Right forelimb (tissue), 1 donor: ENCODE data around the gene GDAP1L1.

Experiments
- DNase-seq: peaks from one replicate; pipeline ENCODE4 v3.0.0-alpha.2; 2018

The GDAP1L1 gene

DNA sequence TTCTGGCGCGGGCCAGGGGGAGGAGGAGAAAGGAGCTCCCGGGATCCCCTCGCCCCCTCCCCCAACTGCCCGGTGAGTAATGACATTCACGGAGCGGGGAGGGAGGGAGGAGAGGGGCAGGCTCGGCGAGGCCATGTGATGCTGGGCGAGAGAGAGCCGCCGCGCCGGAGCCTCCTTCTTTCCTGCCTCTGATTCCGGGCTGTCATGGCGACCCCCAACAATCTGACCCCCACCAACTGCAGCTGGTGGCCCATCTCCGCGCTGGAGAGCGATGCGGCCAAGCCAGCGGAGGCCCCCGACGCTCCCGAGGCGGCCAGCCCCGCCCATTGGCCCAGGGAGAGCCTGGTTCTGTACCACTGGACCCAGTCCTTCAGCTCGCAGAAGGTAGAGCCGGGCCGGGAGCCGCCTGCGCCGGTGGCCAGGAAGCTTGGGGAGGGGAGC, at the start of gene GDAP1L1:
Gene GDAP1L1, plus strand, starts transcription at position 178 of the 441 bp plus-strand sequence. Its CDS starts 27 bp downstream, at position 205.
- DNase-seq, result no peak

DNA sequence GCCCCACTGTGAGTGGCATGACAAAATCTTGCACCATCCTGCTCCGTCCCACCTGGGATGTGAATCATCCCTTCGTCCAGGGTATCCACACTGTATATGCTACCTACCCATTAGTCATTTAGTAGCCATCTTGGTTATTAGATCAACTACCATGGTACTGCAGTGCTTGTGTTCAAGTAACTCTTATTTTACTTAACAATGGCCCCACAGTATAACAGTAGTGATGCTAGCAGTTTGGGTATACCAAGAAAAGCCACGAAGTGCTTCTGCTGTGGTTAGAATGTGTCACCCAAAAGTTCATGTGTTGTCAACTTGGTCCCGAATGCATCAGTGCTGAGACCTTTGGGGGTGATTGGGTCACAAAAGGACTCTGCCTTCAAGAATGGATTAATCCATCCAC, 48.2 kb upstream of the GDAP1L1 start:
- no peak for DNase-seq

DNA sequence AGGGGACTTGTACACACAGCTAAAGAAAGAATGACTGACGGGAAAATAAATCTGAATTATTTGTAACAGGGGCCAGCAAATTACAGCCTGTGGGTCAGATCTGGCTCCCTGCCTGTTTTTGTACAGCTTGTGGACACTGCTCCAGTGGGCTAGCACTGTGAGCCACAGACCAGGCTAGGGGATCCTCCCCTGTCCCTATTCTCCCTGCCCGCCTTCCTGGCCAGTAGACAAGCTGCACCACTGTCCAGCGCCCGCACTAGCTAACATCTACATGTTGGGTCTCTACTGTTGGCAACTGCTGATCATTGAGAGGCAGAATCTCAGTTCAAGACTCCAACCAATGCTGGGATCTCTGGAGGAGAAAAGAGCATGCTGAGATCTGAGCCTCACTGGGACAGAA, 47.2 kb upstream of the GDAP1L1 start:
- no peak for DNase-seq

GRCh38 chr20:44200371-44200770, 46.7 kb upstream of the GDAP1L1 start:
- no peak for DNase-seq

- no peak for DNase-seq
Observed at GRCh38 chr20:44200983-44201382, 46.1 kb upstream of the GDAP1L1 start.

- no peak for DNase-seq
Observed at GRCh38 chr20:44203161-44203560, 43.9 kb upstream of the GDAP1L1 start.

- DNase-seq, result no peak
Observed at GRCh38 chr20:44204156-44204831, 42.8 kb upstream of the GDAP1L1 start.

DNA sequence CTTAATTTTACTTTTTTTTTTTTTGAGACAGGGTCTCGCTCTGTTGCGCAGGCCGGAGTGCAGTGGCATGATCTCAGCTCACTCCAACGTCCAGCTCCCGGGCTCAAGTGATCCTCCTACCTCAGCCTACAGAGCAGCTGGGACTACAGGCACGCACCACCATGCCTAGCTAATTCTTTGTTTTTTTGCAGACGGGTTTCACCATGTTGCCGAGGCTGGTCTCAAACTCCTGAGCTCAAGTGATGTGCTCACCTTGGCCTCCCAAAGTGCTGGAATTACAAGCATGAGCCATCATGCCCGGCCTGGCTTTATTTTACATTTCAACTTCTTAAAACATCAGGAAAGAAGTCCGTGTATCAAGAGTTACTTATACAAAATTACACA, 42.3 kb upstream of the GDAP1L1 start:
- DNase-seq, result no peak

DNA sequence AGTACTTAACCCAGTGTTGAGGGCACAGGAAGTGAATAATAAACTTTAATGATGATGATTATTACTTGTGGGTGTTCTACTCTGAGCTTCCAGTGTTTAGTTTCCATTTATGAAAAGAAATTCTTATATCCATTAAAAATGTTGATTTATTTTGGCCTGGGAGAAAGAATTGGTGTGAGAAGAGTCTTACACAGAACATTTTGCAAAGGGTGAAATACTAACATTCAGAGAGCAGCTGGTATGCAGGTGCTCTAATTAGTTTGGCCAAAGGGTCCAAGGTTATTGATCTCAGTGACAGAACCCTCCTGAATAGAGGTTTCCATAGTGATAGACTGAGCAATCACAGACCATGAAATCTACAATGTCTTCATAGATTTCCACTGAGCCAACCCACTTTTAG, 41.0 kb upstream of the GDAP1L1 start:
- DNase-seq, result no peak

DNA sequence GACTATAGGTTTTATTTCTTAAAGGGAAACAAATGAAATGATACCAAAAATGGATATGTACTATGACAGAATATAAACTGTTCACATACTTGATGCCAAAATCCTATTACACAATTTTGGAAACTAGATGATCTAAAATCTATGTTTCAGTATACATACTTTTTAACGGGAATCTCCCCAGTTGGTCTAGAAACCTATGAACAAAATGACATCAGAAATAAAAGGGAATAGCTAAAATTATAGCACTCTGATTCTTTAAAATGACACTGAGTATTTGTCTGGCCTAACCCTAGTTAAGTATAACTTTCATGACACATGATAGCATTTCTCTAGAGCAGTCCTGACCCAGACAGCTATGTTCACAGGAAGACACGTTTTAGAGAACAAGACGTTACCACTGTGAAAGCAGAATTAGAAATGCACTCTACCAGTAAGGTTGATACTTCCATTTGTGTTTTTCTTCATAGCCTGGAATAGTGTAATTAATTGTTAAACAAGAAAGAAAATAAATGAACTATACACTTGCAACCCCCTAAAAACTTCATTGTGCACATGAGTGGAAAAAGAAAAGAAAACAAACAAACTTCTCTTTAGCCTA, 39.9 kb upstream of the GDAP1L1 start:
- no peak for DNase-seq

DNA sequence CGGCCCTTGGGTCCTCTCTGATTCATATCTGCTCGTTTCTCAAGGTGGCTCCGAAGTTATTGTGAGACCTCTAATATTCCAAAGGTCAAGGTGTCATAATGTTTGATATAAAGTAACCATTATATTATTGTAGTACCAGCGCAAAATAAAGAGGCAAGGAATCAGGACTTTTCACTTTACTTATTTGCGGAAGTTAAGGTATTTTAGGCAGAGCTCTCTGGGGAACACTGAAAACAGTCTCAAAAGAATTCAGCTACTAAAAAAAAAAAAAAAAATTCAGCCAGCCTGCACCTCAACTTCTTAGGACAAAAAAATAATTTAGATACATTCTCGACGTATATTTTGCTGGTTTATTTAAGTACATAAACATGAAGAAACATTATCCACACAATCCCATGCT, 38.9 kb upstream of the GDAP1L1 start:
- no peak for DNase-seq

GRCh38 chr20:44208770-44209169, 38.3 kb upstream of the GDAP1L1 start:
- no peak for DNase-seq

- DNase-seq, result no peak
Observed at GRCh38 chr20:44209686-44210405, 37.3 kb upstream of the GDAP1L1 start.

GRCh38 chr20:44210406-44211176, 36.5 kb upstream of the GDAP1L1 start, which contains the start of gene OSER1:
Gene OSER1 (minus strand): TSS chr20:44210771. CDS start chr20:44206957, 3,814 bp downstream.
- peak; percentile 99 for DNase-seq

- DNase-seq, result no peak
Observed at GRCh38 chr20:44211177-44212039, 35.7 kb upstream of the GDAP1L1 start.

- no peak for DNase-seq
Observed at GRCh38 chr20:44212792-44213191, 34.3 kb upstream of the GDAP1L1 start.

DNA sequence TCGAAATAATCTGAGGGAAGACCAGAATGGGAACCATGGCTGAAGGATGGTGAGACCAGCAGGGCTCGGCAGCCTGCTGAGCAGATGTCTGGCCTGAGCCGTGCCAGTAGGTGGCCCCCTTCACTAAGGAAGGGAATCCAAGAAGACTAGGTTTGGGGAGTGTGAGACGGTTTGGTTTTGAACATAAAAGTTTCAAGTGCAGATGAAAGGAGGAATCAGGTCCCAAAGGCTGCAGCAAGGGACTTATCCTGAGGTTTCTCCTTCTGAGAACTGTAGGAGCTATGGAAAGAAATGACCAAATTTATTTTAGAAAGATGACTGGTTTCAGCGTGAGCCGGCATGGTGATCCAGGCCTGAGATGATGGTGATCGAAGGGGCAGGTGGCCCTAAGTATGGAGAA, 32.0 kb upstream of the GDAP1L1 start:
- DNase-seq, result peak; percentile 78

DNA sequence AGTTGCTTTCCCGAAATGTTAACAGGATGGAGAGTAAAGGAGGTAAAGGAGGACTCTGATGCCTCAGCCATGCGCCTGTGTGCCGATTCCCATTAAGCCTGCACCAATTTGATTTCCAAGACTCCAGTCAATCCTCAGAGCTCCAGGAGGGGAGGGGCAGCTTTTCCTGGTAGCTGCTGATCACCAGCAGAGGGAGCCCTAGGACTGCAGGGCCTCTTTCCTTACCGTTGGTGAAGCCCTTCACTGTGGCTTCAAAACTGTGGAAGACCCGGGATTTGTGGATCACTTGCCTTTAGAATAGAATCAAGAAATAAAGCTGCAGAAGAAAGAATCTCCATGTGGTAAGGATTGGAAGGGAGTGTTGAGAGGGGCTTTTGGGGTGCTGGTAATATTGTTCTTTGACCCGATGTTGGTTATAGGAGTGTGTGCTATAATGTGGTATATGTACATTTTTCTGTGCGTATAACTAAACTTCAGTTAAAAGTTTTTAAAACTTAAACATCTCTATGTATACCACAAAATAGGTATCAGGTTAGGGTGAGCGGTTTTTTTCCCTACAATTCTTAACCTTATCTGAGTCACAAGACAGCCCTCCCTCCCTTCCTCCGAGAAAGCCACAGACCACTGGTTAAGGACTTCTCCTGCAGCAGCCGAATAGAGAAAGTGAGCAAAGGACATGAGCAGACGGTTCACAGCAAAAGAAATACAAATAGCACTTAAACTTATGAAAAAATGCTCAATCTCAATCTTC, 29.6 kb upstream of the GDAP1L1 start:
- DNase-seq, result no peak

DNA sequence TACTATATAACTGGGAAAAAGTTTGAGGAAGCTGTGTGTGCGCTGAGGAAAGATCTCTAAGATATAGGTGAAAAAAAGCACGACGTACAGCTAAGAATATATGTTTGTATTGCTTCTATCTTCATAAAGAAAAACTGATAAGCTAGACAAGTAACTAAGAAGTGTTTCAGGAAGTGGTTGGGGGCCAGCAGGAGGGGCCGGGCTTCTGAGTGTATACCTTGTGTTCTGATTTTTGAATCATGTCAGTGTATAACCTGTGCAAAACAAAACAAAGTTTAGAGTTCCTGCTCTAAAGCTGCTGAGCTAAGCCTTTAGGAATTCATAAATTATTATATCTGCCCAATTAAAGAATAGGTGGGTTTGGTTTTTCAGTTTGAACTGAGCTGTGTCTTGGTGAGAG, 28.7 kb upstream of the GDAP1L1 start:
- DNase-seq, result no peak

GRCh38 chr20:44219170-44219730, 27.9 kb upstream of the GDAP1L1 start:
- DNase-seq, result no peak

- no peak for DNase-seq
Observed at GRCh38 chr20:44219791-44220190, 27.3 kb upstream of the GDAP1L1 start.
